HepG2 (cell line): ENCODE data around the gene SLC4A9. TPM values are rescaled to one million over a fixed set of nuclear protein-coding genes. Genes with fewer than 3 reads are reported as not detected.

ENCODE experiments used
- DNMT1 ChIP-seq: sonication (generic); formaldehyde crosslinking; IDR thresholded peaks from 2 replicates; pipeline ENCODE4 v1.5.1; 2020; ENCODE audit warnings: mild to moderate bottlenecking, missing genetic modification reagents
- FOXA3 ChIP-seq: IDR thresholded peaks from 2 replicates; pipeline ENCODE4 v1.6.1; 2016; ENCODE audit warnings: missing genetic modification reagents, missing compliant biosample characterization
- HNRNPK ChIP-seq: fragments of 200-400 bp; formaldehyde crosslinking; IDR thresholded peaks from 2 replicates; pipeline ENCODE4 v1.6.1; 2018; ENCODE audit warnings: low read length, low read depth, moderate library complexity, mild to moderate bottlenecking; ENCODE audit not compliant: poor library complexity, severe bottlenecking
- JUNB ChIP-seq: sonication (generic); formaldehyde crosslinking; IDR thresholded peaks from 2 replicates; pipeline ENCODE4 v1.8.0; 2022; ENCODE audit warnings: missing genetic modification reagents, mild to moderate bottlenecking, borderline replicate concordance
- NFKBIZ ChIP-seq: IDR thresholded peaks from 2 replicates; pipeline ENCODE4 v1.6.1; 2018; ENCODE audit warnings: missing genetic modification reagents, missing compliant biosample characterization
- NFYB ChIP-seq: sonication (generic); formaldehyde crosslinking; IDR thresholded peaks from 2 replicates; pipeline ENCODE4 v1.4.0; 2020; ENCODE audit warnings: missing genetic modification reagents
- ONECUT2 ChIP-seq: sonication (generic); formaldehyde crosslinking; IDR thresholded peaks from 2 replicates; pipeline ENCODE4 v1.4.0; 2020; ENCODE audit warnings: missing genetic modification reagents
- PCBP2 ChIP-seq: fragments of 200-400 bp; formaldehyde crosslinking; optimal IDR thresholded peaks from 2 replicates; pipeline ENCODE3; 2018; ENCODE audit warnings: low read length, low read depth; ENCODE audit not compliant: poor library complexity, severe bottlenecking
- RARG ChIP-seq: sonication (generic); formaldehyde crosslinking; IDR thresholded peaks from 2 replicates; pipeline ENCODE4 v1.4.0; 2020; ENCODE audit warnings: low read depth, mild to moderate bottlenecking, missing genetic modification reagents
- ZMYM4 ChIP-seq: sonication (generic); formaldehyde crosslinking; IDR thresholded peaks from 2 replicates; pipeline ENCODE4 v1.8.1; 2023; ENCODE audit warnings: mild to moderate bottlenecking, missing genetic modification reagents
- ZNF205 ChIP-seq: IDR thresholded peaks from 2 replicates; pipeline ENCODE4 v1.6.1; 2018; ENCODE audit warnings: missing biosample characterization, missing genetic modification reagents
- ZNF264 ChIP-seq: sonication (generic); formaldehyde crosslinking; IDR thresholded peaks from 2 replicates; pipeline ENCODE4 v1.4.0; 2020; ENCODE audit warnings: missing genetic modification reagents
- ZNF337 ChIP-seq: sonication (generic); formaldehyde crosslinking; IDR thresholded peaks from 2 replicates; pipeline ENCODE4 v1.5.1; 2020; ENCODE audit warnings: missing genetic modification reagents, low read depth, mild to moderate bottlenecking, borderline replicate concordance
- ZNF709 ChIP-seq: sonication (generic); formaldehyde crosslinking; IDR thresholded peaks from 2 replicates; pipeline ENCODE4 v1.5.0; 2020; ENCODE audit warnings: mild to moderate bottlenecking, missing genetic modification reagents
- ZNF713 ChIP-seq: sonication (generic); formaldehyde crosslinking; IDR thresholded peaks from 2 replicates; pipeline ENCODE4 v1.4.0; 2020; ENCODE audit warnings: mild to moderate bottlenecking, missing genetic modification reagents
- ZNF781 ChIP-seq: sonication (generic); formaldehyde crosslinking; IDR thresholded peaks from 2 replicates; pipeline ENCODE4 v1.5.1; 2020; ENCODE audit warnings: borderline replicate concordance, mild to moderate bottlenecking, missing genetic modification reagents; ENCODE audit errors: not compliant biosample characterization
- ZSCAN20 ChIP-seq: sonication (generic); formaldehyde crosslinking; IDR thresholded peaks from 2 replicates; pipeline ENCODE4 v1.4.0; 2020; ENCODE audit warnings: missing genetic modification reagents, mild to moderate bottlenecking, borderline replicate concordance
- ZSCAN29 ChIP-seq: sonication (generic); formaldehyde crosslinking; conservative IDR thresholded peaks from 2 replicates; pipeline ENCODE4 v1.4.0; 2020; ENCODE audit warnings: mild to moderate bottlenecking, missing genetic modification reagents
- ZSCAN9 ChIP-seq: IDR thresholded peaks from 2 replicates; pipeline ENCODE4 v1.6.1; 2016; ENCODE audit warnings: borderline replicate concordance
- polyA plus RNA-seq, 8 experiments: library from polyadenylated mRNA; depleted of rRNA in 3 of 8; stranded (reverse) in 7 of 8; unstranded in 1 of 8; fragments of >200 nt; fragmentation: Illumina TruSeq in 4 of 8; extraction: Trizol in 4 of 8; gene quantifications; 2 replicates each; pipeline versions ENCODE4 v1.2.1 to v1.2.3, GENCODE V29; 2011 to 2016; ENCODE audit warnings: low read depth in 4 of 8, missing spikeins in 1 of 8, mixed read lengths in 1 of 8; ENCODE audit not compliant: insufficient read depth in 1 of 8
- total RNA-seq, 5 experiments: library from RNA; depleted of rRNA; stranded (reverse); fragments of >200 nt; fragmentation: Illumina TruSeq; extraction: Trizol; gene quantifications; 2 replicates each; pipeline ENCODE4 v1.2.3, GENCODE V29; 2016; ENCODE audit warnings: low read depth in 1 of 5
- TF ChIP-seq, protein P1 (sequence below): IDR thresholded peaks from 2 replicates; pipeline ENCODE4 v1.6.1; 2012; ENCODE audit warnings: low read depth, low read length, improper control_type of control experiment
- TF ChIP-seq, protein P2 (sequence below): fragments of 450-650 bp; IDR thresholded peaks from 2 replicates; pipeline ENCODE4 v1.6.1; 2017; ENCODE audit warnings: mild to moderate bottlenecking
- TF ChIP-seq, protein P3 (sequence below): sonication (generic); formaldehyde crosslinking; conservative IDR thresholded peaks from 2 replicates; pipeline ENCODE4 v1.4.0; 2020; ENCODE audit warnings: missing genetic modification reagents
- TF ChIP-seq, protein P4 (sequence below): sonication (generic); formaldehyde crosslinking; IDR thresholded peaks from 2 replicates; pipeline ENCODE4 v1.5.1; 2020; ENCODE audit warnings: mild to moderate bottlenecking, missing genetic modification reagents, borderline replicate concordance

SLC4A9 gene
- total and polyA plus RNA-seq, 2 of the 13 experiments (the other 11 are each of a cell fraction or from before 2014, with no cell fraction given) = not detected

DNA sequence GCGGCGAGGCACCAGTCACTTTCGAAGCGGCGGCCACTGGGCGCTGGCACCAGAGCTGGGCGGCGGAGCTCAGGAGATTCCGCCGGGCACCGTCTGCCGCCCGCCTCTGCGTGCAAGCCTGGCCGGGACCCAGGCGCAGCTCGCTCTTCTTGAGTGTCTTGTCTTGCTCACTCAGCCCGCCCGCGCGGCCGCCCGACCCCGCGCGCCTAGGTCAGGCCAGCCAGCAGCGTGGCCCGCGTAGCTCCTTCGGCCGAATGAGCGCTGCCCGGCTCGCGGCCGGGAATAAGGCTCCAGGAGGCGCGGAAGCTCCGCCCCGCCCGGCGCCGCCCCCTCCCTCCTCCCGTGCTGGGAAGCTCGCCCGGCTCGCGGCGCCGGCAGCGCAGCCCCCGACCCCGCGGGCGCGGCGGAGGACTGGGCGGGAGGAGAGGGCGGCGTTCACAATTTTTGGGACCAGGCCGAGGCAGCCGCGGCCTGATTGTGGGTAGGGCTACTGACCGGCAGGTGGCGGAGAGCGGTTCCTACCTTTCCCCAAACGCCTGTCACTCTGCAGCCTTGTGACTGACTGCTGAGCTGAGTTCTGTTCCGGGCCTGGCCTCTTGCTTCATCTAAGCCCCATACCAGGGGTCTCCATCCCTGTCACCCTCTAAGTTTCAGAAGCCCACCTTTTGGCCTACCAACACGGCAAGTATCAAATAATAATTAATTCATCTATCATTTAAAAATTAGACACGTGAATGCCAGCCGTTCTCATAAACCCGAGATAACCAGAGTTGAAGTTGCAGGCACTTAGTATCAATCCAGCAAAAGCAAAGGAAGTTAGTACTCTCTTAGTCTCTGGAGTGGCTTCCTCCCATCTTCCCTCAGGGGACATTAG, 13.4 kb upstream of the SLC4A9 start, which contains the start of gene HBEGF (continued):
- TF ChIP-seq HNRNPK (no peak), ZNF781 (CRISPR knock-in tag) (no peak), FOXA3 (CRISPR knock-in tag) (no peak), ZSCAN9 (CRISPR knock-in tag) (no peak), ZNF713 (no peak), ZNF709 (CRISPR knock-in tag) (0 out of 2 replicates have a peak, but pooled peaks have one; percentile 51), RARG (CRISPR knock-in tag) (no peak), ZSCAN29 (CRISPR knock-in tag) (no peak), ZNF337 (CRISPR knock-in tag) (no peak), PCBP2 (no peak), ZNF264 (CRISPR knock-in tag) (no peak), JUNB (CRISPR knock-in tag) (no peak), NFKBIZ (CRISPR knock-in tag) (no peak), NFYB (CRISPR knock-in tag) (no peak), ZSCAN20 (CRISPR knock-in tag) (no peak), ONECUT2 (CRISPR knock-in tag) (no peak), ZNF205 (CRISPR knock-in tag) (no peak), ZMYM4 (CRISPR knock-in tag) (peak; percentile 6; the same call in 1 of the 2 replicates), DNMT1 (CRISPR knock-in tag) (0 out of 2 replicates have a peak, but pooled peaks have one; percentile 57)
- TF ChIP-seq, protein P1, sequence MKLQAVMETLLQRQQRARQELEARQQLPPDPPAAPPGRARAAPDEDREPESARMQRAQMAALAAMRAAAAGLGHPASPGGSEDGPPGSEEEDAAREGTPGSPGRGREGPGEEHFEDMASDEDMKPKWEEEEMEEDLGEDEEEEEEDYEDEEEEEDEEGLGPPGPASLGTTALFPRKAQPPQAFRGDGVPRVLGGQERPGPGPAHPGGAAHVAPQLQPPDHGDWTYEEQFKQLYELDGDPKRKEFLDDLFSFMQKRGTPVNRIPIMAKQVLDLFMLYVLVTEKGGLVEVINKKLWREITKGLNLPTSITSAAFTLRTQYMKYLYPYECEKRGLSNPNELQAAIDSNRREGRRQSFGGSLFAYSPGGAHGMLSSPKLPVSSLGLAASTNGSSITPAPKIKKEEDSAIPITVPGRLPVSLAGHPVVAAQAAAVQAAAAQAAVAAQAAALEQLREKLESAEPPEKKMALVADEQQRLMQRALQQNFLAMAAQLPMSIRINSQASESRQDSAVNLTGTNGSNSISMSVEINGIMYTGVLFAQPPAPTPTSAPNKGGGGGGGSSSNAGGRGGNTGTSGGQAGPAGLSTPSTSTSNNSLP = no peak
- TF ChIP-seq, protein P2, sequence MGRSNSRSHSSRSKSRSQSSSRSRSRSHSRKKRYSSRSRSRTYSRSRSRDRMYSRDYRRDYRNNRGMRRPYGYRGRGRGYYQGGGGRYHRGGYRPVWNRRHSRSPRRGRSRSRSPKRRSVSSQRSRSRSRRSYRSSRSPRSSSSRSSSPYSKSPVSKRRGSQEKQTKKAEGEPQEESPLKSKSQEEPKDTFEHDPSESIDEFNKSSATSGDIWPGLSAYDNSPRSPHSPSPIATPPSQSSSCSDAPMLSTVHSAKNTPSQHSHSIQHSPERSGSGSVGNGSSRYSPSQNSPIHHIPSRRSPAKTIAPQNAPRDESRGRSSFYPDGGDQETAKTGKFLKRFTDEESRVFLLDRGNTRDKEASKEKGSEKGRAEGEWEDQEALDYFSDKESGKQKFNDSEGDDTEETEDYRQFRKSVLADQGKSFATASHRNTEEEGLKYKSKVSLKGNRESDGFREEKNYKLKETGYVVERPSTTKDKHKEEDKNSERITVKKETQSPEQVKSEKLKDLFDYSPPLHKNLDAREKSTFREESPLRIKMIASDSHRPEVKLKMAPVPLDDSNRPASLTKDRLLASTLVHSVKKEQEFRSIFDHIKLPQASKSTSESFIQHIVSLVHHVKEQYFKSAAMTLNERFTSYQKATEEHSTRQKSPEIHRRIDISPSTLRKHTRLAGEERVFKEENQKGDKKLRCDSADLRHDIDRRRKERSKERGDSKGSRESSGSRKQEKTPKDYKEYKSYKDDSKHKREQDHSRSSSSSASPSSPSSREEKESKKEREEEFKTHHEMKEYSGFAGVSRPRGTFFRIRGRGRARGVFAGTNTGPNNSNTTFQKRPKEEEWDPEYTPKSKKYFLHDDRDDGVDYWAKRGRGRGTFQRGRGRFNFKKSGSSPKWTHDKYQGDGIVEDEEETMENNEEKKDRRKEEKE = no peak
- TF ChIP-seq, protein P3, sequence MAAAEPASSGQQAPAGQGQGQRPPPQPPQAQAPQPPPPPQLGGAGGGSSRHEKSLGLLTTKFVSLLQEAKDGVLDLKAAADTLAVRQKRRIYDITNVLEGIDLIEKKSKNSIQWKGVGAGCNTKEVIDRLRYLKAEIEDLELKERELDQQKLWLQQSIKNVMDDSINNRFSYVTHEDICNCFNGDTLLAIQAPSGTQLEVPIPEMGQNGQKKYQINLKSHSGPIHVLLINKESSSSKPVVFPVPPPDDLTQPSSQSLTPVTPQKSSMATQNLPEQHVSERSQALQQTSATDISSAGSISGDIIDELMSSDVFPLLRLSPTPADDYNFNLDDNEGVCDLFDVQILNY (CRISPR knock-in tag) = 0 out of 2 replicates have a peak, but pooled peaks have one; percentile 10
- TF ChIP-seq, protein P4, sequence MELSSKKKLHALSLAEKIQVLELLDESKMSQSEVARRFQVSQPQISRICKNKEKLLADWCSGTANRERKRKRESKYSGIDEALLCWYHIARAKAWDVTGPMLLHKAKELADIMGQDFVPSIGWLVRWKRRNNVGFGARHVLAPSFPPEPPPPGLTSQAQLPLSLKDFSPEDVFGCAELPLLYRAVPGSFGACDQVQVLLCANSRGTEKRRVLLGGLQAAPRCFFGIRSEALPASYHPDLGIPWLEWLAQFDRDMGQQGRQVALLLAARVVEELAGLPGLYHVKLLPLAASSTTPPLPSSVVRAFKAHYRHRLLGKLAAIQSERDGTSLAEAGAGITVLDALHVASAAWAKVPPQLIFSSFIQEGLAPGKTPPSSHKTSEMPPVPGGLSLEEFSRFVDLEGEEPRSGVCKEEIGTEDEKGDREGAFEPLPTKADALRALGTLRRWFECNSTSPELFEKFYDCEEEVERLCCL = no peak
